ENCODE measurements around the gene PDILT.

GRCh38 chr16:20401475-20402016 lies 3.0 kb downstream of the PDILT start:
- TF ChIP-seq POLR2AphosphoS5 (IDR thresholded peaks at IDR 0.05) (no peak), POLR2A (IDR thresholded peaks at IDR 0.05) (no peak), EP300 (IDR thresholded peaks at IDR 0.05) (no peak)
- TF ChIP-seq, protein P1, sequence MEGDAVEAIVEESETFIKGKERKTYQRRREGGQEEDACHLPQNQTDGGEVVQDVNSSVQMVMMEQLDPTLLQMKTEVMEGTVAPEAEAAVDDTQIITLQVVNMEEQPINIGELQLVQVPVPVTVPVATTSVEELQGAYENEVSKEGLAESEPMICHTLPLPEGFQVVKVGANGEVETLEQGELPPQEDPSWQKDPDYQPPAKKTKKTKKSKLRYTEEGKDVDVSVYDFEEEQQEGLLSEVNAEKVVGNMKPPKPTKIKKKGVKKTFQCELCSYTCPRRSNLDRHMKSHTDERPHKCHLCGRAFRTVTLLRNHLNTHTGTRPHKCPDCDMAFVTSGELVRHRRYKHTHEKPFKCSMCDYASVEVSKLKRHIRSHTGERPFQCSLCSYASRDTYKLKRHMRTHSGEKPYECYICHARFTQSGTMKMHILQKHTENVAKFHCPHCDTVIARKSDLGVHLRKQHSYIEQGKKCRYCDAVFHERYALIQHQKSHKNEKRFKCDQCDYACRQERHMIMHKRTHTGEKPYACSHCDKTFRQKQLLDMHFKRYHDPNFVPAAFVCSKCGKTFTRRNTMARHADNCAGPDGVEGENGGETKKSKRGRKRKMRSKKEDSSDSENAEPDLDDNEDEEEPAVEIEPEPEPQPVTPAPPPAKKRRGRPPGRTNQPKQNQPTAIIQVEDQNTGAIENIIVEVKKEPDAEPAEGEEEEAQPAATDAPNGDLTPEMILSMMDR (IDR thresholded peaks at IDR 0.05), result no peak
